Endothelial cell of umbilical vein (primary cell): ENCODE data around the gene SEZ6L. TPM values are rescaled to one million over a fixed set of nuclear protein-coding genes. Genes with fewer than 3 reads are reported as not detected.

Source experiments
- BruUV-seq: library from RNA; stranded (reverse); fragments of 400-500 nt; replicated peaks from 2 replicates; lab custom pipeline; 2021; lab: Mats Ljungman, UMichigan
- CTCF ChIA-PET: fragments of 300-600, 350-600 bp; sonication (Branson Sonifier 250); formaldehyde crosslinking; loops from one replicate; lab custom pipeline; 2021; ENCODE audit warnings: antibody characterized with exemption, inconsistent platforms; lab: Charles Lee
- POLR2A ChIA-PET: fragments of 300-600, 350-600 bp; sonication (Branson Sonifier 250); formaldehyde crosslinking; loops from one replicate; lab custom pipeline; 2021; ENCODE audit warnings: antibody characterized with exemption, inconsistent platforms; lab: Charles Lee
- DNase-seq: peaks from one replicate; pipeline ENCODE4 v3.0.0-alpha.2; 2011; ENCODE audit warnings: low read depth, low spot score
- FAIRE-seq: peaks from 2 replicates; lab custom pipeline; 2011; peaks lifted over from hg19 to GRCh38; lab: Jason Lieb, UNC
- H2AFZ ChIP-seq: 2 replicates; pipeline ENCODE4 v1.6.0; 2012; ENCODE audit warnings: low read depth, low read length, control low read depth, inconsistent platforms
- H3K27ac ChIP-seq: 2 replicates; pipeline ENCODE4 v1.5.1; 2011; ENCODE audit warnings: low read depth, mild to moderate bottlenecking, control low read depth, low read length, moderate library complexity; ENCODE audit not compliant: insufficient read depth
- H3K27me3 ChIP-seq, 2 experiments: 2 replicates each; pipeline versions ENCODE4 v1.6.0 to v1.6.1; 2011; ENCODE audit warnings: low read length in 2 of 2, mixed read lengths in 1 of 2; ENCODE audit not compliant: control insufficient read depth in 2 of 2, insufficient read depth in 2 of 2
- H3K36me3 ChIP-seq, 2 experiments: 2 replicates in 1 of 2; 3 replicates in 1 of 2; pipeline ENCODE4 v1.5.1; 2011; ENCODE audit warnings: low read length in 2 of 2, mild to moderate bottlenecking in 1 of 2, moderate library complexity in 1 of 2; ENCODE audit not compliant: control insufficient read depth in 2 of 2, insufficient read depth in 2 of 2; ENCODE audit errors: extremely low read depth in 1 of 2
- H3K4me1 ChIP-seq: 3 replicates; pipeline ENCODE4 v1.5.1; 2011; ENCODE audit warnings: mild to moderate bottlenecking, low read length; ENCODE audit not compliant: control insufficient read depth, insufficient read depth; ENCODE audit errors: extremely low read depth
- H3K4me2 ChIP-seq: 2 replicates; pipeline ENCODE4 v1.6.1; 2011; ENCODE audit warnings: low read length, control low read depth, mixed read lengths; ENCODE audit not compliant: insufficient read depth
- H3K4me3 ChIP-seq, 3 experiments: fragments of 200-600 bp in 1 of 3; sonication (generic), shearing (Covaris generic) in 1 of 3; replicated peaks in 1 of 3; 2 replicates each; pipeline ENCODE4 v1.5.1; 2011 to 2016; ENCODE audit warnings: control low read depth in 3 of 3, low read length in 3 of 3, mild to moderate bottlenecking in 2 of 3, inconsistent platforms in 1 of 3, low read depth in 1 of 3, moderate library complexity in 1 of 3; ENCODE audit not compliant: insufficient read depth in 1 of 3
- H3K79me2 ChIP-seq: 2 replicates; pipeline ENCODE4 v1.6.0; 2012; ENCODE audit warnings: low read length, inconsistent platforms; ENCODE audit not compliant: control insufficient read depth, insufficient read depth
- H3K9ac ChIP-seq: replicated peaks from 2 replicates; pipeline ENCODE3; 2011; ENCODE audit warnings: low read length, control low read depth; ENCODE audit not compliant: insufficient read depth; ENCODE audit errors: extremely low read depth
- H3K9me1 ChIP-seq: replicated peaks from 3 replicates; pipeline ENCODE4 v1.6.0; 2011; ENCODE audit warnings: mild to moderate bottlenecking, low read length; ENCODE audit not compliant: control insufficient read depth, insufficient read depth; ENCODE audit errors: extremely low read depth
- H3K9me3 ChIP-seq: replicated peaks from 2 replicates; pipeline ENCODE4 v1.5.1; 2012; ENCODE audit warnings: low read length, inconsistent platforms; ENCODE audit not compliant: control insufficient read depth, insufficient read depth
- H4K20me1 ChIP-seq: replicated peaks from 2 replicates; pipeline ENCODE3; 2011; ENCODE audit warnings: mild to moderate bottlenecking, low read length; ENCODE audit not compliant: control insufficient read depth, insufficient read depth; ENCODE audit errors: extremely low read depth
- FOS ChIP-seq: IDR thresholded peaks from 2 replicates; pipeline ENCODE4 v1.6.1; 2011; ENCODE audit warnings: mild to moderate bottlenecking, low read length, moderate library complexity, borderline replicate concordance; ENCODE audit not compliant: insufficient read depth
- GATA2 ChIP-seq: IDR thresholded peaks from 2 replicates; pipeline ENCODE4 v1.7.0; 2011; ENCODE audit warnings: low read depth, mild to moderate bottlenecking, moderate library complexity, mixed read lengths, low read length; ENCODE audit not compliant: insufficient read length, insufficient read depth
- JUN ChIP-seq: IDR thresholded peaks from 2 replicates; pipeline ENCODE4 v1.6.1; 2011; ENCODE audit warnings: borderline replicate concordance, low read depth; ENCODE audit not compliant: insufficient read length, insufficient read depth
- MYC ChIP-seq: IDR thresholded peaks from one replicate; pipeline ENCODE4 v1.6.1; 2011; ENCODE audit warnings: mild to moderate bottlenecking, low read depth, low read length
- POLR2A ChIP-seq: IDR thresholded peaks from 2 replicates; pipeline ENCODE4 v1.6.1; 2012; ENCODE audit warnings: low read depth, mild to moderate bottlenecking, control low read depth, low read length
- dilution Hi-C: fragments of 300-500 bp; cut with MboI; formaldehyde crosslinking; loops from one replicate; pipeline ENCODE4 v1.15.0; 2019; ENCODE audit warnings: low sequenced_read_pairs; ENCODE audit not compliant: extremely low pct_ligation_motif_present
- intact Hi-C: fragments of 100-400 bp; cut with micrococcal nuclease; formaldehyde crosslinking; loops from one replicate; pipeline ENCODE4 v1.10.0; 2022
- polyA plus RNA-seq, 4 experiments: library from polyadenylated mRNA; depleted of rRNA in 3 of 4; stranded (reverse) in 3 of 4; unstranded in 1 of 4; fragments of >200 nt; gene quantifications; 2 replicates each; pipeline versions ENCODE4 v1.2.1 to v1.2.3, GENCODE V29; 2011 to 2012; ENCODE audit warnings: missing spikeins in 1 of 4
- total RNA-seq: library from RNA; stranded (reverse); gene quantifications from 2 replicates; pipeline ENCODE4 v1.2.3, GENCODE V29; 2021

SEZ6L gene
- total and polyA plus RNA-seq, 2 donors (not counting 3 experiments of a cell fraction or from before 2014, with no cell fraction given): not detected

DNA sequence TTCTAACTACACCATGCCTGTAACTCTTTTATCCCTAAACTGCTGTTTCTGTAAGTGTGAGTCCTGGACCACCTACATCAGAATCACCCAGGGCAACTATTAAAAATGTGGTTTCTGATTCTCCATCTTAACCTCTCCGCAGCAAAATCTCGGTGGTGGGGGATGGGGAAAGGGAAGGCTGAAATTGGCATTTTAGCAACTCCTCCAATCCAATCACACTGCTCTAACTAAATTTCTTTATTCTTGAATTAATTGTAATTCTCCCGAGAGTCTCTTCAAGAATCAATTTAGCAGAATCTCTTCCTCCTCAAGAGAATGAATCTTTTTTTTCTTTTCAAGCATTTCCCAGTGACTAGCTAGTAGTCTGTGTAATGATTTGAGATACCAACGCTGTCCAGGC is 36.2 kb downstream of the SEZ6L start:
- H3K36me3 ChIP-seq: no peaks in the 10 kb centered on the region
- FAIRE-seq: no peak
- no peak overlapping the region for H2AFZ ChIP-seq
- no peaks in the 10 kb centered on the region for H3K79me2 ChIP-seq
- TF ChIP-seq POLR2A (no peak), MYC (no peak), GATA2 (no peak)
- H3K4me1 ChIP-seq: no peaks in the 10 kb centered on the region
- no peak overlapping the region for H3K27ac ChIP-seq
- H3K9me3 ChIP-seq: no peaks in the 10 kb centered on the region
- intact Hi-C loops (no loop called here), dilution Hi-C loops (no loop called here)
- ChIA-PET CTCF (no interaction called here), POLR2A (no interaction called here)
- H3K27me3 ChIP-seq: no peaks in the 10 kb centered on the region
- no peak overlapping the region for H3K4me2 ChIP-seq
- no peaks in the 10 kb centered on the region for H3K9me1 ChIP-seq
- DNase-seq: no peak
- BruUV-seq: no TSS peak
- H4K20me1 ChIP-seq: no peaks in the 10 kb centered on the region
- no peak overlapping the region for H3K4me3 ChIP-seq
- H3K9ac ChIP-seq: no peak overlapping the region

DNA sequence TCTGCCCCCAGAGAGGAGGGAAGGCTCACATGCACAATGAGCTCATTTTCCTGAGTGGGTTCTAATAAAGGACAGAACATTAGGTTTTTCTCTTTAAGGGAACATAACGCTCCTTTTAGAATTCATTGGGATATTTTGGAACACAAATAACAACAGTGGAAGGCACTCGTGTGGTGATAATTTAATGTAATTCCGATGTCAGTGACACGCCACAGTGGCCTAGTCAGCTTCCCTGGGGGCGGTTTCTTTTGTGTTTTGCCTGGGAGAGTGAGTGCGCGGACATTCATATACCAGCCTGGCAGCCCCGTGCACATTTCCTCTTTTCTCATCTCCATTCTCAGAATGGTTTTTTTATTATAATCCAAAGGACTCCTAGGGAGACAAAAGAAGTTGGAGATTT is 41.1 kb downstream of the SEZ6L start:
- no peaks in the 10 kb centered on the region for H3K36me3 ChIP-seq
- H3K4me3 ChIP-seq: no peak overlapping the region
- FAIRE-seq (no peak), DNase-seq (no peak)
- H3K9me3 ChIP-seq: no peaks in the 10 kb centered on the region
- no peaks in the 10 kb centered on the region for H4K20me1 ChIP-seq
- no TSS peak for BruUV-seq
- no peaks in the 10 kb centered on the region for H3K27me3 ChIP-seq
- no peak overlapping the region for H3K9ac ChIP-seq
- no peaks in the 10 kb centered on the region for H3K79me2 ChIP-seq
- no peak overlapping the region for H3K4me2 ChIP-seq
- no peaks in the 10 kb centered on the region for H3K9me1 ChIP-seq
- TF ChIP-seq FOS: no peak
- no peak for TF ChIP-seq JUN
- TF ChIP-seq GATA2: no peak
- TF ChIP-seq MYC: no peak
- ChIA-PET CTCF (no interaction called here), POLR2A (no interaction called here)
- H3K4me1 ChIP-seq: no peaks in the 10 kb centered on the region
- dilution Hi-C loops: no loop called here
- no peak overlapping the region for H3K27ac ChIP-seq
- intact Hi-C loops: no loop called here
- no peak overlapping the region for H2AFZ ChIP-seq
